Activated CD8-positive, alpha-beta memory T cell treated with anti-CD3 and anti-CD28 coated beads, Interleukin-2, amount 50 U/mL, for 1 hour (primary cell): Measurements from ENCODE around the gene SELP.
"Not testable (repeated sequence)": the region's sequence is repeated elsewhere in the genome, so short reads cannot be mapped to it uniquely, and the experiment has no call there.

Experiments used
- DNase-seq: peaks from one replicate; pipeline ENCODE4 v3.0.0-alpha.2; 2020; ENCODE audit errors: extremely low read depth

SELP gene

DNA sequence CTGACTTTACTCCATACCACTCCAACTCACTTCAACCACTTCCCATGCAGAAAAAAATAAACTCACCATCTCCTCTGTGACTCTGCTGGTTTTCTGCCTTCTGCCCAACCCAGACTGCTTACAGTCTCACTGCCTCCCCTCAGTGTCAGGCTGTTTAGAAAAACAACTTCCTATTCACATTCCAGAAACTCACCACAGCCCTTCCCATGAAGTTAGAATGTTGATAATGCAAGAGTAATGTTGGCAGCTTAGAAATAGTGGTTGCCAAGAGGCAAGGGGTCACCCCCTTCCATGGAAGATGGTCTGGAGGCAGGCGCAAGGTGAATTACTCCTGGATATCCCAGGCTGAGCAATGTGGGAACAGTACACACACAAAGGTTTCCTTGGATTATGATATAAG is at the start of gene SELP:
TSS of gene SELP (minus strand) at position 119 of the 400 bp plus-strand sequence. CDS start at position 69, 50 bp downstream.
- no peak for DNase-seq

DNA sequence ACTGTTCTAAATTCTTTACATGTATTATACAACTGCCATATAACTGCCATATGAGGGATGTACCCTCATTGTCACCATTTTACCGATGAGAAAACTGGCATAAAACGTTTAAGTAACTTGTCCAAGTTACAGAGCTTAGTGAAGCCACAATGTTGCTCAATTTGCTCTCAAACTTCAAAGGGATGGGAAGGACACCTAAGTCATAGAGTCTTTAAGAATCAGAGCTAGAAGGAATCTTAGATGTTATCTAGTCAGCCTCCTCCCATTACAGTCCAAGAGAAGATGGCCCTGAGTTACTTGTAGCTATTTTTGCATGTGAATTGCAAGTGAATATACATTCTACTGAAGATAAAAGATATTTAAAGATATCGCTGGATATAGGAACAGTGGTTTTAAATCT is 49.8 kb upstream of the SELP start:
- no peak for DNase-seq

DNA sequence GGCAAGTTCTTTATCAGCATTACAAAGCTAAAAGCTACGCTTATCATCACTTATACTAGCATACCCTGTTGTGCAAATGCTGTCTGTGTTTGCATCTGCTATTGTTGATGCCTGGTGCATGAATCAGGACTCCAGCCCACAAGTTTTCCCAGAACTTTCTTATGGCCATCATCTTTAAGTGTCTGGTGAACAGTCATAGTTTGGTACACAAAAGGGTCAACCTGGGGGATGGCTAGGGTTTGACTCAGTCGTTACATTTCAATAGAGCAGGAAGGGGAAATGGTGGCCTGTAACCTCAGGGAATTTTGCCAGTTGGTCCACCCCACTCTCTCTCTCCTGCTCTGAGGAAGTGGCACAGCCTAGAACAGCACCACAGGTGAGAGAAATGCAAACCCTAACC is 46.1 kb upstream of the SELP start:
- DNase-seq: no peak

DNA sequence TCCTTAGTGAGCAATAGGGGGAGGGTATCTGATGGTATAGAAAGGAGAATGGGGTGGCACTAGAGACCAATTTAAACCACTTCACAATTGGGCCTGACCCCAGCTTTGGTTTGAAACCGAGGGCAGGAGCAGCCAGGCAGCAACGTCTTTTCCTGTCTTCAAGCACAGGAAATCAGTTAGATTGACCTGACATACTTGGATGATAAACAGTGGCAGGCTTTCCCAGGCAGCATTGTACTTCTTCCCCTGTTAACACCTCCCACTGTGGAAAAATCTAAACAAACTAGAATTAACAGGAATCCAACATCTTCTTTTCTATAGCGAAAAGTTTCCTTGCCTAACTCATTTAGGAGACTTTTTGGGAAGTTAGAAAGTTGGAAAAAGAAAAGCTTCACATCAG is 40.9 kb upstream of the SELP start:
- DNase-seq: no peak

DNA sequence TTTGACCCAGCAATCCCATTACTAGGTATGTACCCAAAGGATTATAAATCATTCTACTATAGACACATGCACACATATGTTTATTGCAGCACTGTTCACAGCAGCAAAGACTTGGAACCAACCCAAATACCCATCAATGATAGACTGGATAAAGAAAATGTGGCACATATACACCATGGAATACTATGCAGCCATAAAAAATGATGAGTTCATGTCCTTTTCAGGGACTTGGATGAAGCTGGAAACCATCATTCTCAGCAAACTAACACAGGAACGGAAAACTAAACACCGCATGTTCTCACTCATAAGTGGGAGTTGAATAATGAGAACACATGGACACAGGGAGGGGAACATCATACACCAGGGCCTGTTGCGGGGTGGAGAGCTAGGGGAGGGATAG is 40.3 kb upstream of the SELP start:
- DNase-seq: not testable (repeated sequence)

DNA sequence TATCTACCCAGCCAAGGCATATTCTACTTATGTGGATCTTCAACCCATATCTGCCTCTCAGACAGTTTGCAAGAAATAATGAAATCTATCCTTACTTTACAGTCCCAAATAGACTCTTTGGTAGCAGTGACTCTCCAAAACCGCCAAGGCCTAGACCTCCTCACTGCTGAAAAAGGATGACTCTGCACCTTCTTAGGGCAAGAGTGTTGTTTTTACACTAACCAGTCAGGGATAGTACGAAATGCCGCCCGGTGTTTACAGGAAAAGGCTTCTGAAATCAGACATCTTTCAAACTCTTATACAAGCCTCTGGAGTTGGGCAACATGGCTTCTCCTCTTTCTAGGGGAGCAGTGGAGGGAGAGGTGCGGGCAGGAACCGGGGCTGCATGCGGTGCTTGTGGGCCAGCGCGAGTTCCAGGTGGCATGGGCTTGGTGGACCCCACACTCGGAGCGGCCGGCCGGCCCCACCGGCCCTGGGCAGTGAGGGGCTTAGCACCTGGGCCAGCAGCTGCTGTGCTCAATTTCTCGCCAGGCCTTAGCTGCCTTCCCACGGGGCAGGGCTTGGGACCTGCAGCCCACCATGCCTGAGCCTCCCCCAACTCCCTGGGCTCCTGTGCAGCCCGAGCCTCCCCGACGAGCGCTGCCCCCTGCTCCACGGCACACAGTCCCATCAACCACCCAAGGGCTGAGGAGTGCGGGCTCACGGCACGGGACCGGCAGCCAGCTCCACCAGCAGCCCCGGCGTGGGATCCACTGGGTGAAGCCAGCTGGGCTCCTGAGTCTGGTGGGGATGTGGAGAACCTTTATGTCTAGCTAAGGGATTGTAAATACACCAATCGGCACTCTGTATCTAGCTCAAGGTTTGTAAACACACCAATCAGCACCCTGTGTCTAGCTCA is 38.0 kb upstream of the SELP start:
- not testable (repeated sequence) for DNase-seq

DNA sequence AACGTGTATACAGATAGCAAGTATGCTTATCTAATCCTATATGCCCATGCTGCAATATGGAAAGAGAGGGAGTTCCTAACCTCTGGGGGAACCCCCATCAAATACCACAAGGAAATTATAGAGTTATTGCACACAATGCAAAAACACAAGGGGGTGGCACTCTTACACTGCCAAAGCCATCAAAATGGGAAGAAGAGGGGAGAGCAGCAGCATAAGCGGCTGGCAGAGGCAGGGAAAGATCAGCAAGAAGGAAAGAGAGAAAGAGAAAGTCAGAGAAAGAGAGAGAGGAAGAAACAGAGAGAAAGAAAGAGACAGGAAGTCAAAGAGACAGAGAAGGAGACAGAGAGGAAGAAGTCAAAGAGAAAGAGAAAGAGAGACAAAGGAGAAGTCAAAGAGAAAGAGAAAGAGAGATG is 37.3 kb upstream of the SELP start:
- not testable (repeated sequence) for DNase-seq

DNA sequence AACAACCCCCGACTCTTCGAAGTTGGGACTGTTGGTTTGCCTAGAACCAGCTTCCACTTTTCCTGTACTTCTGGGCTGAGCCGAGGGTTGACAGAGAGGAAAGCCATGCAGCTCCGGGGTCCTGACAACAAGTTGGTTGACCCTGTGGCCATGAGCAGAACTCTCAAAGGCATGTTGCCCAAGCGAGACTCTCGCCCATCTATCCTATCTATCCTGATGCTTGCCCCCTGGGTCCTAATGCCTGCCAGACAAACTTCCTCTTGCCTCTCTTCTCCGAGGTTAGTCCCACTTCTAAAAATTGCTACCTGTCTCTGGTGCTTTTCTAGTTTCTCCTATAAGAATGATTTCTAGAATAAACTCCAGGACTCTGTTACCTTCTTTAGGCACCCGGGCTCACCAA is 32.8 kb upstream of the SELP start:
- not testable (repeated sequence) for DNase-seq

DNA sequence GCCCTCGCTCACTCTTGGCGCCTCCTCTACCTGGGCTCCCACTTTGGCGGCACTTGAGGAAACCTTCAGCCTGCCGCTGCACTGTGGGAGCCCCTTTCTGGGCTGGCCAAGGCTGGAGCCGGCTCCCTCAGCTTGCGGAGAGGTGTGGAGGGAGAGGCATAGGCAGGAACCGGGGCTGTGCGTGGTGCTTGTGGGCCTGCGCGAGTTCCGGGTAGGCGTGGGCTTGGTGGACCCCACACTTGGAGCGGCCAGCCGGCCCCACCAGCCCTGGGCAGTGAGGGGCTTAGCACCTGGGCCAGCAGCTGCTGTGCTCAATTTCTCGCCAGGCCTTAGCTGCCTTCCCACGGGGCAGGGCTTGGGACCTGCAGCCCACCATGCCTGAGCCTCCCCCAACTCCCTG is 31.1 kb upstream of the SELP start:
- DNase-seq: not testable (repeated sequence)

DNA sequence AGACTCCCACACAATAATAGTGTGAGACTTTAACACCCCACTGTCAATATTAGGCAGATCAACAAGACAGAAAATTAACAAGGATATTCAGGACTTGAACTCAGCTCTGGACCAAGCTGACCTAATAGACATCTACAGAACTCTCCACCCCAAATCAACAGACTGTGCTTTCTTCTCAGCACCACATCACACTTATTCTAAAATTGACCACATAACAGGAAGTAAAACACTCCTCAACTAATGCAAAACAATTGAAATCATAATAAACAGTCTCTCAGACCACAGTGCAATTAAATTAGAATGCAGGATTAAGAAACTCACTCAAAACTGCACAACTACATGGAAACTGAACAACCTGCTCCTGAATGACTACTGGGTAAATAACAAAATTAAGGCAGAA is 28.9 kb upstream of the SELP start:
- not testable (repeated sequence) for DNase-seq

DNA sequence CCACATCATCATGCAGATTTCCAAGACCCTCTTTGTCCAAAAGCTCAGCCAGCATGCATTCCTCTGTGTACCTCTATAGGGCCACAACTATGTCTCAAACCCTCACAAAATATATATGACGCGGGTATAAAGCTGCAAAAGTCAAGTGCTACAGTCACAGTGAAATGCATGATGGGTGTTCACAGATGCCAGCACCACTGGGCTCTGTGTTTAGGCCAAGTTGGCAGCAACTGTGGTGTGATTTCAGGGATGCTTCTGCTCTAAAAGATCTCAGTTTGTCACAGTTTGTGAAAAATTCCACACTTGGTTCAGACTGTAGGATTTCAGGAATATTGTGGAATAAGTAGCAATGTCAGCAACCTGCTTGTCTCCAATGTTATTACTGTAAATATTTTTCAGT is 23.9 kb upstream of the SELP start:
- no peak for DNase-seq

DNA sequence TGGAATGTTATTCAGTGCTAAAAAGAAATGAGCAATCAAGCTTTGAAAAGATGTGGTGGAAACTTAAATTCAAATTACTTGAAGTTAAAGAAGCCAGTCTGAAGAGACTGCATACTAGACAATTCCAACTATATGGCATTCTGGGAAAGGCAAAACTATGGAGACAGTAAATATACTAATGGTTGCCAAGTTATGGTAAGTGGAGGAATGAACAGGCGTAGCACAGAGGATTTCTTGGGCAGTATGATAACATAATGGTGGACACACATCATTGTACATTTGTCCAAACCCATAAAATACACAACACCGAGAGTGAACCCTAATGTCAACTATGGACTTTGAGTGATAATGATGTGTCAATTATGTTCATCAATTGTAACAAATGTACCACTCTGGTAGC is 21.1 kb upstream of the SELP start:
- DNase-seq: no peak

DNA sequence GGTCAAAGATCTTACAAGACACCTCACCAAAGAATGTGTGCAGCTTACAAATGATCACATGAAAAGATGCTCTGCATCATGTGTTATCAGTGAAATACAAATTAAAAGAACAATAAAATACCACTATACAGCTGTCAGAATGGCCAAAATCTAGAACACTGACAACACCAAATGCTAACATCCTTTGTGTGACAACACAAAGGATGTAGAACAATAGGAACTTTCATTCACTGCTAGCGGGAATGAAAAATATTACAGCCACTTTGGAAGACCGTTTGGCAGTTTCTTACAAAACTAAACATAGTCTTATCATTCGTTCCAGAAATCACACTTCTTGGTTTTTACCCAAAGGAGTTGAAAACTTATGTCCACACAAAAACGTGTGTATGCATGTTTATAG is 20.6 kb upstream of the SELP start:
- DNase-seq: no peak

DNA sequence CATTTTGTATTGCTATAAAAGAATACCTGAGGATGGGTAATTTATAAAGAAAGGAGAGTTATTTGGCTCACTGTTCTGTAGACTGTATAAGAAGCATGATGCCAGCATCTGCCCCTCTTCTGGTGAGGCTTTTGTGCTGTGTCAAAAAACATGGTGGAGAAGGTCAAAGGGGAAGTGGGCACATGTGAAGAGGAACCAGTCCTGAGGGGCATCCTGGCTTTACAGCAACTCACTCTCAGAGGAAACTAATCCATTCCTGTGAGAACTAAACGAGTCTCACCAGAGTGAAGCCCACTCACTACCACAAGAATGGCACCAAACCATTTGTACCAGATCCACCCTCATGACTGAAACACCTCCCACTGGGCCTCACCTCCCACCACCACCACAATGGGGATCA is 18.8 kb upstream of the SELP start:
- DNase-seq: no peak

DNA sequence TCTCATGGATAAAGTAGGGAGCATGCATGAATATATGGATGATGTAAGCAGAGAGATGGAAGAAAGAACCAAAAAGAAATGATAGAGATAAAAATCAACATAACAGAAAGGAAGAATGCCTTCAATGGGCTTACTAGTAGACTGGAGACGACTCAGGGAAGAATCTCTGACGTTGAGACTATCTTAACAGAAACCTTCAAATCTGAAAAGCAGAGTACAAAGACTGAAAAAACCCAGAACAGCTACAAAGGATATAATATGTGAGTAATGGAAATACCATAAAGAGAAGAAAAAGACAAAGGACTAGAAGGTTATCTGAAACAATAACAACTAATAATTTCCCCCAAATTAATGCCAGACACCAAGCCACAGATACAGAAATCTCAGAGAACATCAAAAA is 18.3 kb upstream of the SELP start:
- DNase-seq: no peak

DNA sequence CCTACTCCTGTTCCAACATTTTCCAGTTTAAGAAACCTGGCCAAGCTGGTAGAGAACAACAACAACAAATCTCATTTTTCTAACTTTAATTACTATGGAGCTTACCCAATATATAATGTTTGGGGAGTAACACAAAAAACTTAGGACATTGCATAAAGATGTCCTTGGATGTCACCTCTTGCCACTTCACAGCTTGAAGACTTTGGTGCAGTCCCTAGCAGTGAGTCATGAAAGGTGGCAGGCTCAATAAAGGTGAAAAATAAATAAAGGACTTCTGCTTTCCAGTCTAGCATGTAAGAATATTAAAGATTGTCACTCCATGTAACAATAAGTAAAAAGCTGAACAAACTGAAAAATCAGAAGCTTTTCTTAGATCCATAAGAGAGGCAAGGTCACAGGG is 17.6 kb upstream of the SELP start:
- DNase-seq: no peak

DNA sequence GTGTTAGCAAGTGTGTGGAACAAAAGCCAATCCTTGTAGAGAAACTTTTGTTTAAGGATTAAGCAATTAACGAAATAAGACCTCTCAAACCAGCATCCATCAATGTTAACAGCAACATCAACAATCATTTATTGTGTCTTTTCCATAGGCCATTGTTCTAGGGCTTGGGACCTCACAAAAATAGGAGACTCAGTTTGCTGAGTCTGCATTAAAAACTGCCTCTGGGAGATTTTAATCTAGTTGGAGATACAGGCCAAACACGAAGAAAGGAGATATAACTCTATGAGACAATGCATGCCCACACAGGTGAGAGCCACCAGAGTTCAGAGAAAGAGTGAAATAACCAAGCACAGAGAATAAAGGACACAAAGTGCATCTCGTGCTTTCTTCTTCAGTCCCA is 14.4 kb upstream of the SELP start:
- no peak for DNase-seq

DNA sequence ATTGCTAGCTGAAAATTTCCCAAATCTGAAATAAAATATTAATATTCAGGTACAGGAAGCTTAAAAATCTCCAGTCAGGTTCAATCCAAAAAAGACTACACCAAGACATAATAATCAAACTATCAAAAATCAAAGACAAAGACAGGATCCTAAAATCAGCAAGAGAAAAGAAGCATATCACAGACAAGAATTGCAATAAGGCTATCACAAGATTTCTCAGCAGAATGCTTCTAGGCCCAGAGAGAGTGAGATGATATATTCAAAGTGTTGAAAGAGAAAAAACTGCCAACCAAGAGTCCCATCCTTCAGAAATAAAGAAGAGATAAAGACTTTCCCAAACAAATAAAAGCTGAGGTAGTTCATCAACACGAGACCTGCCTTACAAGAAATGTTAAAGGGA is 5.0 kb upstream of the SELP start:
- DNase-seq: no peak

DNA sequence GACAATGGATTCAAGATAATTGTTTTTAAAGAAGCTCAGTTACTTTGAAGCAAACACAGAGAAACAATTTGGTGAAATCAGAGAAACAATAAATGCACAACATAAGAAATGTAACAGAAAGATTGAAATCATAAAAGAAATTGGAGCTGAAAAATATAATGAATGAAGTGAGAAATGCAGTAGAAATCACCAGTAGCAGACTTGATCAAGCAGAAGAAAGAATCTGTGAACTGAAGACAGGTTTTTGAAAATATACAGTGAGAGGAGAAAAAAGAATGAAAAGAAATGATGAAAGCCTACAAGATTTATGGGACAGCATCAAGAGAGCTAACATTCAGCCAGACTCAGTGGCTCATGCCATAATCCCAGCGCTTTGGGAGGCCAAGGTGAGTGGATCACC is 4.2 kb upstream of the SELP start:
- no peak for DNase-seq

DNA sequence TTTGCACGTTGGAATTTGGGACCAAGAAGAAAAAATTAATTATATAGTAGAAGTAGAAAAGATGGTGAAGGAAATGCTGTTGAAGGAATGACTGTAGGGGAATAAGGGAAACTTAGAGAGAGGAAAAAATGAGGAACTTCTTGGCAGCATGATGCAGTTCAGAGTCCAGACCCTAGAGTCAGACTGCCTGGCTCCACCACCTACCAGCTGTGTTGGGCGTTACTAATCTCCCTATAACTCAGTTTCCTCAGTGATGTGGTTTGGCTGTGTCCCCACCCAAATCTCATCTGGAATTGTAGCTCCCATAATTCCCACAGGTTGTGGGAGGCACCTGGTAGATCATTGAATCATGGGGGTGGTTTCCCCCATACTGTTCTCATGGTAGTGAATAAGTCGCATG is 1.3 kb upstream of the SELP start:
- no peak for DNase-seq

DNA sequence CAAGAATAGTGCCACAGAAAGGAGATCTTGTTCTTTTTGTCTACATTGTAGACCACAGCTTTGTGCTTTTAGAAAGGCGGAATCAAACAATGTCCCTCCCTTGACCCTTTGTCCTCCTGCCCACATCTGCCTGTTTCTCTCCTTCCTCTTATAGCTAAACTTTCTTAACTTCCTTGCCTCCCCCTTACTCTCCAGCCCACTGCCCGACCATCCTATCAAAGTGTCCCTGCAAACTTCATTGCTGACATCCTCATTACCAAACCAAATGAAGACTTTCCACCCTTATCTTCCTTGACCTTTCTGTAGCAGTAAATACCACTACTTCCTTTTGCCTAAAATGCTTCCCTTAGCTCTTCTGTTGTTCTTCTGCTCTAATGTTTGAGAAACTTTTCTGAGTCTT is 5.0 kb downstream of the SELP start:
- no peak for DNase-seq

DNA sequence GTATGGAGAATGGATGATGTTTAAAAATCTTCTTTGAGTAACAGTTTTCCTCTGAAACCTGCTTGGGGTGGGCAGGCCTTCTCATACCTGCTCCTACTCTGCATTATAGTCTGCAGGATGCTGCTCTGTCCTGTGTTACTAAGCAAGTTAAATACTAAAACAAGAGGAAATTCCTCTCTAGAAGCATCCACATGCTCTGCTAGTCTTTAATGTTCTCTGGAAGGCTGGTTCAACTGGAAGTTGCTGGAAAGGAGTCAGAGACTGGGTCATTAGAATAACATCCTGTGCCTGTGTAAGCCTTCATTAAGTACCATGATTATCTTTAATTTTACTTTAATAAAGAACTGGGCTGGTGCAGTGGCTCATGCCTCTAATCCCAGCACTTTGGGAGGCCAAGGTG is 5.8 kb downstream of the SELP start:
- no peak for DNase-seq

DNA sequence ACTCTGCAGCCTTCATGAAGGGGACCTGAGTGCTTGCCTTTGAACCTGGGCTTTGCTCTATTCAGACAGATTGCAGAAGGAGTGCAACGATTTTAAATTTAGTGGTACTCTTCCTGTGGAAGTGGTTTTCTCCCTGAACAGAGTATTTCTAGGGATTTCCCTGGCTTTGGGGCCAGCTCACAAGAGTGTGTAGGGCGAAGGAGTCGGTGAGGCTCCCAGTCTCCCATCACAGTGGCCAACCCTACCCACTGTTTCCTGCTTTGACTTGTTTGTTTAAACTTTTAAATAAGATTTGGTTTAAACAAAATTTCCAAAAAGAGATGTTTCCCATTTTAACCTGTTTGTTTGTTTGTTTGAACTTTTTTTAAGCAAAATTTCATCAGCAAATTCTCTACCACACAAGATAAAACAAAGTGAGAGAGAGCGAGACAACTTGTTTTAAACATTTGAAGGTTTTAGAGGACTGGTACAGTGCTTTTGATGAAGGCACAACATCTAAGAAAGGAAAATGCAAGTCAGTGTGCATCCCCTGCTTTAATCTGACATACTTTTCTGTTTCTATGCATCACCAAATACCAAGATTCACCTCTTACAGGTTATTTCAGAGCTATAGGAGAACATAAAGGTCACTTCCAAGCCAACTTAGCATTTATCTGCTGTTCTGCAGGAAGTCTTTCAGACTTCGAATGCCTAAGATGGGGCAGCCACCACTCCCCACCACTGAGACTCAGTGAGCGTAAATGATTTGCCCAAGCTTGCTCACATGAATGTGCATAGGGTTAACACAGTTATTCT is 6.6 kb downstream of the SELP start:
- no peak for DNase-seq
